Suprapubic skin (tissue), 4 donors: ENCODE measurements around the gene TXN2. TPM values are rescaled to one million over a fixed set of nuclear protein-coding genes. Genes with fewer than 3 reads are reported as not detected.

ENCODE experiments used
- DNase-seq, 2 donors: peaks; one replicate each; pipeline ENCODE4 v3.0.0-alpha.2; 2019; ENCODE audit warnings: low spot score in 2 of 2
- H3K27ac ChIP-seq: fragments of 200-600 bp; sonication (generic); one replicate; pipeline ENCODE4 v1.5.1; 2019
- H3K27me3 ChIP-seq: fragments of 200-600 bp; sonication (generic); one replicate; pipeline ENCODE4 v1.5.1; 2019
- H3K36me3 ChIP-seq: fragments of 200-600 bp; sonication (generic); one replicate; pipeline ENCODE4 v1.5.1; 2019
- H3K4me1 ChIP-seq: fragments of 200-600 bp; sonication (generic); one replicate; pipeline ENCODE4 v1.5.1; 2019
- H3K4me3 ChIP-seq: fragments of 200-600 bp; sonication (generic); one replicate; pipeline ENCODE4 v1.5.1; 2019; ENCODE audit warnings: mild to moderate bottlenecking
- H3K9me3 ChIP-seq: fragments of 200-600 bp; sonication (generic); one replicate; pipeline ENCODE4 v1.5.1; 2019
- EP300 ChIP-seq: sonication (generic); formaldehyde crosslinking; IDR thresholded peaks from one replicate; pipeline ENCODE4 v1.6.1; 2017; ENCODE audit warnings: antibody characterized with exemption
- POLR2A ChIP-seq, 2 donors: fragments of 450-650 bp; IDR thresholded peaks; one replicate each; pipeline ENCODE4 v1.6.1; 2017; ENCODE audit warnings: antibody characterized with exemption in 2 of 2, mild to moderate bottlenecking in 2 of 2, moderate library complexity in 2 of 2
- POLR2AphosphoS5 ChIP-seq, 3 donors: sonication (generic); formaldehyde crosslinking; IDR thresholded peaks; one replicate each; pipeline ENCODE4 v1.6.1; 2017; ENCODE audit warnings: antibody characterized with exemption in 3 of 3
- WGBS: methylation state at CpG from one replicate; pipeline ENCODE4 v1.1.5; 2018; 5-methylcytosine and 5-hydroxymethylcytosine counted together
- total RNA-seq, 4 donors: library from RNA; depleted of rRNA; stranded (reverse); fragments of >200 nt; gene quantifications; one replicate each; pipeline ENCODE4 v1.1.0, GENCODE V29; 2016
- TF ChIP-seq, protein P1 (sequence below), 2 donors: fragments of 200-600 bp in 1 of 2; fragments of 450-650 bp in 1 of 2; sonication (generic) in 1 of 2; IDR thresholded peaks; one replicate each; pipeline ENCODE4 v1.5.1; 2016 to 2019; ENCODE audit warnings: antibody characterized with exemption in 2 of 2, mild to moderate bottlenecking in 1 of 2, moderate library complexity in 1 of 2

TXN2 gene
- total RNA-seq, 4 donors from 2014 or later = 50.7 to 73.5 (median 61.3) TPM

DNA sequence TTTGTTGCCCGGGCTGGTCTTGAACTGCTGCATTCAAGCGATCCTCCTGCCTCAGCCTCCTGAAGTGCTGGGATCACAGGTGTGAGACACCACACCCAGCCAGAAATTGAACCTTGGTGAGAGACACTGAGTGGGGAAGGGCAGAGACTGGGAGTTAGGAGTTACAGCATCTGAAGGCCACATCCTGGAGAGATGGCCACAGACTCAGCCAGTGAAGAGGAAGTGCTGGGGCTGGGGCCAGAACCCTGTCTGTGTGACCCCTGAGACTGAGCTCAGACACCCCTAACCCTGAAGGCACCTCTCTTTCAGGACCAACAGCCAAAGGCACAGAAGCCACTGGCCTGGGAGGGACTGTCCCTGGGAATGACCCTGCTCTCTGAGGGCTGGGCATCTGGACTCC, 33.8 kb downstream of the TXN2 start:
- Histone ChIP-seq H3K9me3 (no peaks in the 10 kb centered on the region), H3K27ac (no peak overlapping the region)
- WGBS = 80% methylated on average over 1 of the region's 2 CpGs

DNA sequence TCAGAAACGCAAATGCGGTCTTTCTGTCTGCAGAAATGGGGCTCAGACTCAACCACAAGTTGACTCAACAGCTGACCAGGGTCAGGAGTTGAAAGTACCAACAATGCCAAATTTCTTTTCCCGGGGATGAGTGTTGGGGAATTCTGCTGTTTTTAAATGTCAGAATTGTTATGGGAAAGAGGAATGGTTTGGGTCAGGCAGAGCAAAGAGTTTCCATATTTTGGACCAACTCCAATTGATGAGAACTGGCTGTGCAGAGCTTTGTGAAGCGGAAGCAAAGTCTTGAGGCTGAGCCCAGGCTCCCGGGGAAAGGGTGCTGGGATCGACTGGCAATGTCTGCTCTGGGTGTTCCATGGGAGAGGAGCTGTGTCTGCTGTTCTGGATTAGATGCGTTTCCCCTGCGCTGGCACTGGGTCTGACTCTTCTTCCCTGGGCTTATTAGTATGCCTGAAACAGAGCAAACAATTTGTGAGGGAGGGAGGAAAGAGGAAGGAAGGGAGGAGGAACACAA, 36.2 kb downstream of the TXN2 start:
- Histone ChIP-seq H3K4me3 (no peak overlapping the region), H3K27me3 (no peaks in the 10 kb centered on the region), H3K4me1 (peaks cover 39% of the 10 kb centered on the region), H3K27ac (no peak overlapping the region), H3K36me3 (no peaks in the 10 kb centered on the region), H3K9me3 (no peaks in the 10 kb centered on the region)
- TF ChIP-seq POLR2AphosphoS5 (IDR thresholded peaks at IDR 0.05) (no peak), EP300 (no peak), POLR2A (IDR thresholded peaks at IDR 0.05) (no peak)
- TF ChIP-seq, protein P1, sequence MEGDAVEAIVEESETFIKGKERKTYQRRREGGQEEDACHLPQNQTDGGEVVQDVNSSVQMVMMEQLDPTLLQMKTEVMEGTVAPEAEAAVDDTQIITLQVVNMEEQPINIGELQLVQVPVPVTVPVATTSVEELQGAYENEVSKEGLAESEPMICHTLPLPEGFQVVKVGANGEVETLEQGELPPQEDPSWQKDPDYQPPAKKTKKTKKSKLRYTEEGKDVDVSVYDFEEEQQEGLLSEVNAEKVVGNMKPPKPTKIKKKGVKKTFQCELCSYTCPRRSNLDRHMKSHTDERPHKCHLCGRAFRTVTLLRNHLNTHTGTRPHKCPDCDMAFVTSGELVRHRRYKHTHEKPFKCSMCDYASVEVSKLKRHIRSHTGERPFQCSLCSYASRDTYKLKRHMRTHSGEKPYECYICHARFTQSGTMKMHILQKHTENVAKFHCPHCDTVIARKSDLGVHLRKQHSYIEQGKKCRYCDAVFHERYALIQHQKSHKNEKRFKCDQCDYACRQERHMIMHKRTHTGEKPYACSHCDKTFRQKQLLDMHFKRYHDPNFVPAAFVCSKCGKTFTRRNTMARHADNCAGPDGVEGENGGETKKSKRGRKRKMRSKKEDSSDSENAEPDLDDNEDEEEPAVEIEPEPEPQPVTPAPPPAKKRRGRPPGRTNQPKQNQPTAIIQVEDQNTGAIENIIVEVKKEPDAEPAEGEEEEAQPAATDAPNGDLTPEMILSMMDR (IDR thresholded peaks at IDR 0.05) = no peak
- DNase-seq = no peak
- WGBS = 50% methylated on average over 8 of the region's 8 CpGs

More for the DNA sequence above, 33.8 kb downstream of the TXN2 start:
- no peak for DNase-seq
- Histone ChIP-seq H3K4me1 (peaks cover 55% of the 10 kb centered on the region), H3K4me3 (no peak overlapping the region), H3K36me3 (no peaks in the 10 kb centered on the region), H3K27me3 (no peaks in the 10 kb centered on the region)
- no peak for TF ChIP-seq POLR2A (IDR thresholded peaks at IDR 0.05)
- no peak for TF ChIP-seq EP300
- TF ChIP-seq POLR2AphosphoS5 (IDR thresholded peaks at IDR 0.05) = no peak
- TF ChIP-seq, protein P1 (IDR thresholded peaks at IDR 0.05) = no peak

DNA sequence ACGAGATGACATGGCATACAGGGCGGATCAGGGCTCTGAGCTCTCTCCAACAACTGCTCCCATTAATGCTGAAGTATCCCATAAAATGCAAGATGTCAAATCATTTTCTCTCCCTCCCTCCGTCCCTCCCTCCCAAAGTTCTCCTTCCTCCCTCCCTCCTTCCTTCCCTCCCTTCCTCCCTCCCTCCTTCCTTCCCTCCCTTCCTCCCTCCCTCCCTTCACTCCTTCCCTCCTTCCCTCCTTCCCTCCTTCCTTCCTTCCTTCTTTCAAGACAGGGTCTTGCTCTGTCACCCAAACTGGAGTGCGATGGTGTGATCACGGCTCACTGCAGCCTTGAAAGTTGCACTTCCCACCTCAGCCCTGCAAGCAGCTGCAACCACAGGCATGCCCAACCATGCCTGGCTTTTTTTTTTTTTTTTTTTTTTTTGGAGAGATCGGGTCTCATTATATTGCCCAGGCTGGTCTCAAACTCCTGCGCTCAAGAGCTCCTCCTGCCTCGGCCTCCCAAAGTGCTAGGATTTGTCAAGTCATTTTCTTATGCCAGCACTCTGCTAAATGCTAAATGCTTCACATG, 38.2 kb downstream of the TXN2 start:
- no peak overlapping the region for H3K4me3 ChIP-seq
- no peaks in the 10 kb centered on the region for H3K27me3 ChIP-seq
- no peaks in the 10 kb centered on the region for H3K36me3 ChIP-seq
- peaks cover 34% of the 10 kb centered on the region for H3K4me1 ChIP-seq
- no peak overlapping the region for H3K27ac ChIP-seq
- no peaks in the 10 kb centered on the region for H3K9me3 ChIP-seq
- TF ChIP-seq POLR2AphosphoS5 (IDR thresholded peaks at IDR 0.05) = no peak
- TF ChIP-seq, protein P1 (IDR thresholded peaks at IDR 0.05) = no peak
- no peak for TF ChIP-seq POLR2A (IDR thresholded peaks at IDR 0.05)
- no peak for DNase-seq
- WGBS = 59% methylated on average over 8 of the region's 8 CpGs

DNA sequence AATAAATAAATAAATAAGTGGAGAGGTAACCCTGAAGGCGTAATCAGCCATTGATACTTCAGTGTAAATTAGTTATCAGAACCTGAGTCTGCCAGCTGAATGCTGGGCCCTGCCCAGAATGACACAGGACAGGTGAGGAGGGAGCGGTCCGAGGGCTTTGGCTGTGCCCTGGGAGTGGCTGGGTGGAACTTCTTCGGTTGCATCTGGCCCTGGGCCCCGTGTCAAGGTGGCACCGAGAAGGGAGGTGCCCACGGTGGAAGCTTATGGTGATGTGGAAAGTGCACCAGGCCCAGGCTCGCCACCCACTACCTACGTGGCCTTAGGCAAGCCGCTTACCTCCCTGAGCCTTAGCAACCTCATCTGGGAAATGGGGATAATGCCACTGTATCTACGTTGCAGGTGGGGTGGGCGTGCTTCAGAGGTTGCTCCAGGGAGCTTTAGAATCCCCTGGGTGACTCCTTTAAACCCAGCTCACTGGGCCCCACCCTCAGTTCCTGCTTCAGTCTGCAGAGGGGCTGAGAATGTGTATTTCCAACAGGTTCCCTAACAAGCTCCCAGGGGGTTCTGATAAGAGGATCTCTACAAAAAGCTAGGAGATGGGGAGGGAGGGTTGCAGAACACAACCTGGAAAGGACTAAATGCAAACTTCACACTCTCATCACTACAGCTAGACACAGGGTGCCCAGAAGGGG, 38.8 kb downstream of the TXN2 start:
- no peak for TF ChIP-seq EP300
- no peak for TF ChIP-seq POLR2A (IDR thresholded peaks at IDR 0.05)
- TF ChIP-seq, protein P1 (IDR thresholded peaks at IDR 0.05) = no peak
- no peak for TF ChIP-seq POLR2AphosphoS5 (IDR thresholded peaks at IDR 0.05)
- Histone ChIP-seq H3K4me1 (peaks cover 34% of the 10 kb centered on the region), H3K4me3 (no peak overlapping the region), H3K27ac (no peak overlapping the region), H3K27me3 (no peaks in the 10 kb centered on the region), H3K36me3 (no peaks in the 10 kb centered on the region), H3K9me3 (no peaks in the 10 kb centered on the region)
- no peak for DNase-seq
- 64% methylated on average over 12 of the region's 12 CpGs for WGBS

DNA sequence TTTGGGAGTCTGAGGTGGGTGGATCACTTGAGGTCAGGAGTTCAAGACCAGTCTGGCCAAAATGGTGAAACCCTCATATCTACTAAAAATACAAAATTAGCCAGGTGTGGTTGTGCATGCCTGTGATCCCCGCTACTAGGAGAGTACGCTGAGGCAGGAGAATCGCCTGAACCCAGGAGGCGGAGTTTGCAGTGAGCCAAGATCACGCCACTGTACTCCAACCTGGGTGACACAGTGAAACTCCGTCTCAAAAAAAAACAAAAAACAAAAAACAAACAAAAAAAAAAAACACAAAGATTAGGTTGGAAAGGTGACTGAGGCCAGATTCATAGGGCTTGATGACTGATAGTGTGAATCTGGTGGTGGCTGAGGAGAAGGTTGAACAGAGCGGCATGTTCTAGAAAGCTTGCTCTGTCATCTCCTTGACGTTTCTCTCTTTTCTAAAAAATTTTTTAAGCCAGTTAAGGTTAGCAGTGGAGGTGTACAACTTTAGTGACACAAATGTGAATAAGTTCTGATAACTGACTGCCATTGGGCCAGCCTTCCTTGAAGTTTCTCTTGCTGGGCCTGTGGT, 40.9 kb downstream of the TXN2 start:
- Histone ChIP-seq H3K36me3 (no peaks in the 10 kb centered on the region), H3K4me3 (no peak overlapping the region), H3K27ac (no peak overlapping the region), H3K27me3 (no peaks in the 10 kb centered on the region), H3K4me1 (peaks cover 42% of the 10 kb centered on the region), H3K9me3 (no peaks in the 10 kb centered on the region)
- 91% methylated on average over 8 of the region's 8 CpGs for WGBS
- no peak for DNase-seq
- no peak for TF ChIP-seq POLR2A (IDR thresholded peaks at IDR 0.05)
- TF ChIP-seq EP300 = no peak
- TF ChIP-seq POLR2AphosphoS5 (IDR thresholded peaks at IDR 0.05) = no peak
- TF ChIP-seq, protein P1 (IDR thresholded peaks at IDR 0.05) = no peak
